AG09309 (cell line): ENCODE data around the gene MYLK2.

Source experiments
- DNase-seq: peaks from one replicate; pipeline ENCODE4 v3.0.0-alpha.2; 2010; ENCODE audit warnings: low read depth
- H3K4me3 ChIP-seq: 2 replicates; pipeline ENCODE4 v1.5.1; 2011; ENCODE audit warnings: mild to moderate bottlenecking, low read depth, low read length, moderate library complexity; ENCODE audit not compliant: control insufficient read depth
- CTCF ChIP-seq: IDR thresholded peaks from 2 replicates; pipeline ENCODE4 v1.5.1; 2011; ENCODE audit warnings: mild to moderate bottlenecking, low read depth, low read length, inconsistent platforms; ENCODE audit not compliant: insufficient read depth, control insufficient read depth; ENCODE audit errors: missing control alignments

MYLK2 gene

GRCh38 chr20:31819083-31819784 is at the start of gene MYLK2:
Gene MYLK2 (plus strand): TSS chr20:31819356. CDS start chr20:31819581, 225 bp downstream.
- TF ChIP-seq CTCF, result no peak
- DNase-seq, result no peak
- no peak within 1 kb of the TSS for H3K4me3 ChIP-seq

- DNase-seq, result no peak
- H3K4me3 ChIP-seq, result no peak overlapping the region
- TF ChIP-seq CTCF, result no peak
Observed at GRCh38 chr20:31769681-31770080, 49.5 kb upstream of the MYLK2 start.

GRCh38 chr20:31770243-31770642 is 48.9 kb upstream of the MYLK2 start:
- TF ChIP-seq CTCF, result no peak
- no peak overlapping the region for H3K4me3 ChIP-seq
- DNase-seq, result no peak

- no peak overlapping the region for H3K4me3 ChIP-seq
- no peak for DNase-seq
- no peak for TF ChIP-seq CTCF
Observed at GRCh38 chr20:31774408-31774807, 44.7 kb upstream of the MYLK2 start.

- TF ChIP-seq CTCF, result no peak
- DNase-seq, result no peak
- H3K4me3 ChIP-seq, result no peak overlapping the region
Observed at GRCh38 chr20:31780839-31781238, 38.3 kb upstream of the MYLK2 start.

GRCh38 chr20:31781945-31782344 is 37.2 kb upstream of the MYLK2 start:
- TF ChIP-seq CTCF, result no peak

GRCh38 chr20:31784354-31785044 is 34.7 kb upstream of the MYLK2 start:
- TF ChIP-seq CTCF, result no peak
- H3K4me3 ChIP-seq, result no peak overlapping the region
- no peak for DNase-seq

More at GRCh38 chr20:31781945-31782344, 37.2 kb upstream of the MYLK2 start:
- no peak overlapping the region for H3K4me3 ChIP-seq
- DNase-seq, result no peak
